IMR-90 (cell line): ENCODE measurements around the gene LIPI. TPM values are rescaled to one million over a fixed set of nuclear protein-coding genes. Genes with fewer than 3 reads are reported as not detected.
"Not testable (repeated sequence)": the region's sequence is repeated elsewhere in the genome, so short reads cannot be mapped to it uniquely, and the experiment has no call there.

Source experiments
- ATAC-seq: fragments of 200-7000 bp; cut with Tn5 transposase; 2 replicates; pipeline ENCODE4 v1.9.1; 2020; ENCODE audit warnings: low read depth, mild to moderate bottlenecking, moderate library complexity
- BruUV-seq: library from RNA; stranded (reverse); fragments of 400-500 nt; replicated peaks from 2 replicates; lab custom pipeline; 2021; lab: Mats Ljungman, UMichigan
- CTCF ChIA-PET: fragments of 300-600 bp; formaldehyde crosslinking; extraction: SDS; loops from one replicate; lab custom pipeline; 2021; ENCODE audit warnings: antibody characterized with exemption; lab: Yijun Ruan, JAX
- POLR2A ChIA-PET: fragments of 300-600 bp; sonication (Branson Sonifier 250); formaldehyde crosslinking; loops from one replicate; lab custom pipeline; 2022; ENCODE audit warnings: antibody characterized with exemption; ENCODE audit not compliant: unreplicated experiment; lab: Charles Lee
- DNase-seq: peaks from one replicate; pipeline ENCODE4 v3.0.0; 2013
- H2AFZ ChIP-seq: replicated peaks from 2 replicates; pipeline ENCODE3; 2013; ENCODE audit warnings: low read length, mild to moderate bottlenecking; ENCODE audit not compliant: poor library complexity
- H2AK5ac ChIP-seq: 2 replicates; pipeline ENCODE4 v1.6.1; 2013; ENCODE audit warnings: low read depth, low read length, inconsistent platforms
- H2AK9ac ChIP-seq: replicated peaks from 2 replicates; pipeline ENCODE3; 2013; ENCODE audit warnings: mild to moderate bottlenecking, low read depth, low read length, moderate library complexity; ENCODE audit not compliant: poor library complexity
- H2BK120ac ChIP-seq: 2 replicates; pipeline ENCODE4 v1.6.1; 2013; ENCODE audit warnings: low read depth, low read length, inconsistent platforms
- H2BK15ac ChIP-seq: 3 replicates; pipeline ENCODE4 v1.6.1; 2013; ENCODE audit warnings: low read depth, low read length, inconsistent platforms
- H2BK20ac ChIP-seq: 2 replicates; pipeline ENCODE4 v1.6.1; 2013; ENCODE audit warnings: low read depth, mild to moderate bottlenecking, inconsistent platforms, low read length, moderate library complexity
- H2BK5ac ChIP-seq: 2 replicates; pipeline ENCODE4 v1.6.1; 2013; ENCODE audit warnings: mild to moderate bottlenecking, low read depth, low read length, inconsistent platforms; ENCODE audit not compliant: poor library complexity, severe bottlenecking
- H3K14ac ChIP-seq: replicated peaks from 2 replicates; pipeline ENCODE4 v1.6.1; 2013; ENCODE audit warnings: low read depth, low read length, inconsistent platforms
- H3K18ac ChIP-seq: 2 replicates; pipeline ENCODE4 v1.6.1; 2013; ENCODE audit warnings: low read depth, low read length, control low read depth
- H3K23ac ChIP-seq: 2 replicates; pipeline ENCODE4 v1.6.1; 2013; ENCODE audit warnings: low read depth, low read length, inconsistent platforms
- H3K27ac ChIP-seq: 2 replicates; pipeline ENCODE4 v1.5.1; 2013; ENCODE audit warnings: mild to moderate bottlenecking, control low read depth, low read length; ENCODE audit not compliant: insufficient read depth
- H3K27me3 ChIP-seq: 2 replicates; pipeline ENCODE4 v1.6.1; 2013; ENCODE audit warnings: low read length; ENCODE audit not compliant: control insufficient read depth, insufficient read depth
- H3K36me3 ChIP-seq: 2 replicates; pipeline ENCODE4 v1.6.1; 2013; ENCODE audit warnings: low read length, mixed read lengths; ENCODE audit not compliant: control insufficient read depth, insufficient read depth
- H3K4ac ChIP-seq: 2 replicates; pipeline ENCODE4 v1.6.1; 2013; ENCODE audit warnings: low read depth, low read length, inconsistent platforms
- H3K4me1 ChIP-seq: 2 replicates; pipeline ENCODE4 v1.6.1; 2013; ENCODE audit warnings: low read length, mixed read lengths; ENCODE audit not compliant: control insufficient read depth, insufficient read depth
- H3K4me2 ChIP-seq: 2 replicates; pipeline ENCODE4 v1.6.1; 2013; ENCODE audit warnings: low read depth, mild to moderate bottlenecking, control low read depth, low read length, moderate library complexity
- H3K4me3 ChIP-seq: 2 replicates; pipeline ENCODE4 v1.5.1; 2013; ENCODE audit warnings: low read depth, mild to moderate bottlenecking, control low read depth, low read length, moderate library complexity; ENCODE audit not compliant: insufficient read depth
- H3K56ac ChIP-seq: 2 replicates; pipeline ENCODE4 v1.6.1; 2013; ENCODE audit warnings: low read length, inconsistent platforms; ENCODE audit not compliant: insufficient read depth; ENCODE audit errors: extremely low read depth
- H3K79me1 ChIP-seq, 2 experiments: 2 replicates each; pipeline ENCODE4 v1.6.1; 2013; ENCODE audit warnings: low read length in 2 of 2, inconsistent platforms in 1 of 2, low read depth in 1 of 2
- H3K9ac ChIP-seq: 2 replicates; pipeline ENCODE4 v1.6.1; 2013; ENCODE audit warnings: low read depth, low read length, control low read depth
- H3K9me1 ChIP-seq: 2 replicates; pipeline ENCODE4 v1.6.1; 2013; ENCODE audit warnings: low read length, inconsistent platforms; ENCODE audit not compliant: insufficient read depth
- H3K9me3 ChIP-seq: 2 replicates; pipeline ENCODE4 v1.6.1; 2013; ENCODE audit warnings: low read length; ENCODE audit not compliant: control insufficient read depth, insufficient read depth
- H4K20me1 ChIP-seq: 2 replicates; pipeline ENCODE4 v1.6.1; 2013; ENCODE audit warnings: low read length, inconsistent platforms; ENCODE audit not compliant: insufficient read depth
- H4K5ac ChIP-seq: 2 replicates; pipeline ENCODE4 v1.6.1; 2013; ENCODE audit warnings: mild to moderate bottlenecking, low read depth, low read length, control low read depth
- H4K8ac ChIP-seq, 2 experiments: 2 replicates each; pipeline ENCODE4 v1.6.1; 2013; ENCODE audit warnings: low read depth in 2 of 2, low read length in 2 of 2, control low read depth in 1 of 2, inconsistent platforms in 1 of 2
- H4K91ac ChIP-seq: 2 replicates; pipeline ENCODE4 v1.6.1; 2013; ENCODE audit warnings: low read depth, low read length, inconsistent platforms; ENCODE audit not compliant: insufficient read depth
- dilution Hi-C: fragments of 300-500 bp; cut with HindIII; formaldehyde crosslinking; loops from one replicate; pipeline ENCODE4 v1.14.3; 2018; ENCODE audit warnings: low sequenced_read_pairs; ENCODE audit not compliant: unreplicated experiment
- in situ Hi-C: fragments of 300-500 bp; cut with MboI; formaldehyde crosslinking; loops from 3 replicates; pipeline ENCODE4 v1.14.3; 2019; ENCODE audit warnings: low sequenced_read_pairs, inconsistent platforms, mixed read lengths
- intact Hi-C: fragments of 100-400 bp; cut with micrococcal nuclease; formaldehyde crosslinking; loops from 2 replicates; pipeline ENCODE4 v1.10.0; 2022
- polyA plus RNA-seq, 3 experiments: library from polyadenylated mRNA; depleted of rRNA; stranded (reverse); fragments of >200 nt; gene quantifications; 2 replicates each; pipeline ENCODE4 v1.2.3, GENCODE V29; 2012; ENCODE audit warnings: low replicate concordance in 1 of 3
- total RNA-seq: library from RNA; depleted of rRNA; stranded (reverse); fragments of >200 nt; gene quantifications from 2 replicates; pipeline ENCODE4 v1.2.3, GENCODE V29; 2012

Gene LIPI
- total and polyA plus RNA-seq, 2 of the 4 experiments (the other 2 are of a cell fraction) = not detected

DNA sequence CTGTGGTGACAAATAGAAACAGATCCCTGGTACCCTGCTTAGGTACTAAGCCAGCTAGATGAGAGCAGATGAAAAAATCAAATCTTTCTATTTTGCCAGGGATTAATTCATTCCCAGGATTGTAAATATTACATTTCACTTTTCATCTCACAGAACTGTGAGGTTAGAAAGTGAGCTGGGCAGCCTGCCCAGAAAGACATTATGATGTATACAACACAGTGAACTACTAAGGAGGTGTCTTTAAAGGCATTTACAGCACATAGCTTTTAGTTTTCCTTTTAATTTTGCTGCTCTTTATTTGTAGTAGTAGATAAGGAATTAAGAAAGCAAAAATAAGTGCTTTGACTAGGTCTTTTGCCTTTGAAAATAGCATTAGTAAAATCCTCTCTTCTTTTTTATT, 120.6 kb downstream of the LIPI start:
- H3K27ac ChIP-seq, POLR2A ChIA-PET, H3K4ac ChIP-seq, H3K79me1 ChIP-seq, H2BK15ac ChIP-seq, H2BK5ac ChIP-seq, H3K56ac ChIP-seq, H3K4me2 ChIP-seq, H2AK5ac ChIP-seq, intact Hi-C loops, dilution Hi-C loops, H3K9ac ChIP-seq, in situ Hi-C loops, H4K91ac ChIP-seq, H3K18ac ChIP-seq, H3K36me3 ChIP-seq, H2BK20ac ChIP-seq, H2AFZ ChIP-seq, CTCF ChIA-PET, H3K4me3 ChIP-seq, H3K4me1 ChIP-seq, H3K9me3 ChIP-seq, H3K27me3 ChIP-seq, BruUV-seq, H4K8ac ChIP-seq, H4K5ac ChIP-seq, H2BK120ac ChIP-seq, H2AK9ac ChIP-seq, H4K20me1 ChIP-seq, H3K9me1 ChIP-seq, H3K14ac ChIP-seq, H3K23ac ChIP-seq: not testable (repeated sequence)
- ATAC-seq (peak; percentile 65), DNase-seq (peak; percentile 55)
